ENCODE results near the gene MAOB.
"Not testable (repeated sequence)": the region's sequence is repeated elsewhere in the genome, so short reads cannot be mapped to it uniquely, and the experiment has no call there.

The MAOB gene

GRCh38 chrX:43756076-43756475 lies 126.2 kb downstream of the MAOB start:
- DNase-seq: no peak

GRCh38 chrX:43753637-43754036 lies 128.6 kb downstream of the MAOB start:
- no peak for DNase-seq

GRCh38 chrX:43750248-43750676 lies 132.0 kb downstream of the MAOB start:
- peak in 28 of 51 donors; percentile 0 to 45 (median 9) for DNase-seq

GRCh38 chrX:43747476-43747875 lies 134.8 kb downstream of the MAOB start:
- no peak for DNase-seq

- DNase-seq: no peak
Measured at GRCh38 chrX:43745938-43746721, 136.1 kb downstream of the MAOB start.

- DNase-seq: no peak
Measured at GRCh38 chrX:43744284-43744683, 138.0 kb downstream of the MAOB start.

GRCh38 chrX:43743100-43743822 lies 139.0 kb downstream of the MAOB start:
- DNase-seq: no peak

GRCh38 chrX:43741843-43742573 lies 140.2 kb downstream of the MAOB start:
- DNase-seq: no peak

- DNase-seq: no peak
Measured at GRCh38 chrX:43735957-43736356, 146.3 kb downstream of the MAOB start.

GRCh38 chrX:43735534-43735933 lies 146.7 kb downstream of the MAOB start:
- no peak for DNase-seq

- no peak for DNase-seq
Measured at GRCh38 chrX:43734444-43734843, 147.8 kb downstream of the MAOB start.

GRCh38 chrX:43733699-43734098 lies 148.6 kb downstream of the MAOB start:
- DNase-seq: no peak

GRCh38 chrX:43731086-43731485 lies 151.2 kb downstream of the MAOB start:
- no peak for DNase-seq

- no peak for DNase-seq
Measured at GRCh38 chrX:43728966-43729365, 153.3 kb downstream of the MAOB start.

GRCh38 chrX:43728002-43728401 lies 154.2 kb downstream of the MAOB start:
- DNase-seq: no peak

- DNase-seq: not testable (repeated sequence)
Measured at GRCh38 chrX:43727254-43727653, 155.0 kb downstream of the MAOB start.

- DNase-seq: not testable (repeated sequence)
Measured at GRCh38 chrX:43725227-43725626, 157.0 kb downstream of the MAOB start.

GRCh38 chrX:43720961-43721360 lies 161.3 kb downstream of the MAOB start:
- DNase-seq: no peak

GRCh38 chrX:43720082-43720481 lies 162.2 kb downstream of the MAOB start:
- DNase-seq: no peak

GRCh38 chrX:43718956-43719355 lies 163.3 kb downstream of the MAOB start:
- DNase-seq: no peak

GRCh38 chrX:43718546-43718945 lies 163.7 kb downstream of the MAOB start:
- no peak for DNase-seq

- no peak for DNase-seq
Measured at GRCh38 chrX:43718081-43718480, 164.2 kb downstream of the MAOB start.
